Measurements from ENCODE around the gene GLI3.

DNA sequence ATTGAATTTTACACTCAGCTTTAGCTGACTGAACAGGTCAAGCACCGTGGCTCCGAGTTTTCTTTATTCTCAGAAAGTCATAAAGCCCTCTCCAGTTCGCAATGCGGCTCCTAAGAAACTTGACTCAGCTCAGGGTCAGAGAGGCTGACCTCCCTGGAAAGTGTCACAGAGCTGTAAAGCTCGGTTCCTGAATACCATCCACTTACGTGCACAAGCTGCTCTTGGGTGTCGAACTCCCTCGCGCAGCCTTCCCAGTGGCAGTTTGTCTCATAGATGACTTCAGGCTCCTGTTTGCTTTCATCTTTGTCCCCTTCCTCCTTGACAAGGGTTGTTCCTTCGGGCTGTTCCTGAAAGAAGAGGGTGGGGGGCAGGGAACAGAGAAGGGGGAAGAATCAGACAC lies 213.7 kb downstream of the GLI3 start:
- TF ChIP-seq, protein P1, sequence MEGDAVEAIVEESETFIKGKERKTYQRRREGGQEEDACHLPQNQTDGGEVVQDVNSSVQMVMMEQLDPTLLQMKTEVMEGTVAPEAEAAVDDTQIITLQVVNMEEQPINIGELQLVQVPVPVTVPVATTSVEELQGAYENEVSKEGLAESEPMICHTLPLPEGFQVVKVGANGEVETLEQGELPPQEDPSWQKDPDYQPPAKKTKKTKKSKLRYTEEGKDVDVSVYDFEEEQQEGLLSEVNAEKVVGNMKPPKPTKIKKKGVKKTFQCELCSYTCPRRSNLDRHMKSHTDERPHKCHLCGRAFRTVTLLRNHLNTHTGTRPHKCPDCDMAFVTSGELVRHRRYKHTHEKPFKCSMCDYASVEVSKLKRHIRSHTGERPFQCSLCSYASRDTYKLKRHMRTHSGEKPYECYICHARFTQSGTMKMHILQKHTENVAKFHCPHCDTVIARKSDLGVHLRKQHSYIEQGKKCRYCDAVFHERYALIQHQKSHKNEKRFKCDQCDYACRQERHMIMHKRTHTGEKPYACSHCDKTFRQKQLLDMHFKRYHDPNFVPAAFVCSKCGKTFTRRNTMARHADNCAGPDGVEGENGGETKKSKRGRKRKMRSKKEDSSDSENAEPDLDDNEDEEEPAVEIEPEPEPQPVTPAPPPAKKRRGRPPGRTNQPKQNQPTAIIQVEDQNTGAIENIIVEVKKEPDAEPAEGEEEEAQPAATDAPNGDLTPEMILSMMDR (IDR thresholded peaks at IDR 0.05 in 8 of 11, conservative IDR thresholded peaks at IDR 0.05 in 3 of 11) = no peak
- no peak for TF ChIP-seq POLR2AphosphoS5 (IDR thresholded peaks at IDR 0.05)
- TF ChIP-seq POLR2A (IDR thresholded peaks at IDR 0.05) = no peak

Data from spleen (tissue), 7 donors.